Lung (tissue), 12 donors: ENCODE data around the gene SRRM4. TPM values are rescaled to one million over a fixed set of nuclear protein-coding genes. Genes with fewer than 3 reads are reported as not detected.

Experiments used
- ATAC-seq: fragments of 200-7000 bp; cut with Tn5 transposase; one replicate; pipeline ENCODE4 v1.9.1; 2020; ENCODE audit warnings: moderate number of reproducible peaks; ENCODE audit not compliant: insufficient read depth, low FRiP score
- DNase-seq, 3 donors: peaks; one replicate each; pipeline ENCODE4 v3.0.0-alpha.2; 2013 to 2017
- H3K27ac ChIP-seq, 2 donors: one replicate each; pipeline ENCODE4 v1.5.1; 2013; ENCODE audit warnings: mild to moderate bottlenecking in 2 of 2, moderate library complexity in 2 of 2, control low read depth in 1 of 2, inconsistent platforms in 1 of 2, low read depth in 1 of 2, low read length in 1 of 2
- H3K27me3 ChIP-seq, 3 donors: one replicate each; pipeline ENCODE4 v1.5.1; 2013; ENCODE audit warnings: low read length in 2 of 3; ENCODE audit not compliant: control insufficient read depth in 3 of 3, insufficient read depth in 3 of 3
- H3K36me3 ChIP-seq, 4 donors: one replicate each; pipeline ENCODE4 v1.5.1; 2013; ENCODE audit warnings: low read length in 4 of 4, mild to moderate bottlenecking in 1 of 4, moderate library complexity in 1 of 4; ENCODE audit not compliant: control insufficient read depth in 4 of 4, insufficient read depth in 4 of 4
- H3K4me1 ChIP-seq, 5 donors: one replicate each; pipeline ENCODE4 v1.5.1; 2013; ENCODE audit warnings: low read length in 5 of 5, mild to moderate bottlenecking in 2 of 5, moderate library complexity in 1 of 5; ENCODE audit not compliant: control insufficient read depth in 5 of 5, insufficient read depth in 5 of 5
- H3K4me3 ChIP-seq: one replicate; pipeline ENCODE4 v1.5.1; 2013; ENCODE audit warnings: mild to moderate bottlenecking, control low read depth, moderate library complexity
- H3K9ac ChIP-seq, 2 donors: one replicate each; pipeline ENCODE4 v1.5.1; 2013; ENCODE audit warnings: low read length in 2 of 2, control low read depth in 1 of 2; ENCODE audit not compliant: insufficient read depth in 1 of 2
- H3K9me3 ChIP-seq, 4 donors: one replicate each; pipeline ENCODE4 v1.5.1; 2013; ENCODE audit warnings: low read length in 3 of 4, mild to moderate bottlenecking in 1 of 4, moderate library complexity in 1 of 4; ENCODE audit not compliant: control insufficient read depth in 4 of 4, insufficient read depth in 3 of 4
- CTCF ChIP-seq: IDR thresholded peaks from 2 replicates; pipeline ENCODE4 v1.5.1; 2012; ENCODE audit warnings: mild to moderate bottlenecking; ENCODE audit errors: control extremely low read depth, extremely low read depth
- WGBS, 2 donors: extraction: QIAGEN DNeasy Blood & Tissue Kit; methylation state at CpG; one replicate each; pipeline ENCODE4 v1.1.7; 2013; 5-methylcytosine and 5-hydroxymethylcytosine counted together
- polyA plus RNA-seq, 2 donors: library from polyadenylated mRNA; stranded (reverse); fragments of 200-250 nt; gene quantifications; one replicate each; pipeline ENCODE4 v1.2.1, GENCODE V29; 2013
- total RNA-seq, 2 donors: library from RNA; depleted of rRNA in 1 of 2; stranded (reverse); fragments of >200 nt in 1 of 2; gene quantifications; one replicate each; pipeline ENCODE4 v1.2.1, GENCODE V29; 2014 to 2021
- donor health status: control.
- donor health status: control.
- donor health status: Bipolar disorder and iron deficiency.
- donor health status: healthy.
- donor health status: DM: yes; HTN: yes; CAD: no.

Gene SRRM4
- total and polyA plus RNA-seq, 4 donors = 0.01 to 0.20 (median 0.03) TPM

GRCh38 chr12:119113496-119113986, 132.2 kb downstream of the SRRM4 start:
- no peak for DNase-seq
- WGBS, 2 donors = 71 to 81% methylated on average over 9 of the region's 9 CpGs
- no peak overlapping the region for H3K4me3 ChIP-seq
- ATAC-seq = no peak
- no peaks in the 10 kb centered on the region for H3K9me3 ChIP-seq
- TF ChIP-seq CTCF = no peak
- H3K9ac ChIP-seq = no peak overlapping the region
- H3K36me3 ChIP-seq = no peaks in the 10 kb centered on the region
- H3K27ac ChIP-seq = no peak overlapping the region
- peaks cover 0 to 5% (median 0%) of the 10 kb centered on the region in 5 donors for H3K4me1 ChIP-seq
- H3K27me3 ChIP-seq = no peaks in the 10 kb centered on the region

- no peak for ATAC-seq
- Histone ChIP-seq H3K9me3 (no peaks in the 10 kb centered on the region), H3K4me3 (no peak overlapping the region), H3K36me3 (no peaks in the 10 kb centered on the region), H3K9ac (no peak overlapping the region), H3K4me1 (peaks cover 0 to 5% (median 0%) of the 10 kb centered on the region in 5 donors), H3K27ac (no peak overlapping the region), H3K27me3 (no peaks in the 10 kb centered on the region)
- DNase-seq = no peak
- 82 to 92% methylated on average over 3 of the region's 3 CpGs for WGBS, 2 donors
- no peak for TF ChIP-seq CTCF
These were observed 133.0 kb downstream of the SRRM4 start for GRCh38 chr12:119114294-119114693.

GRCh38 chr12:119115296-119115905, 134.1 kb downstream of the SRRM4 start:
- Histone ChIP-seq H3K36me3 (no peaks in the 10 kb centered on the region), H3K27ac (no peak overlapping the region), H3K9me3 (no peaks in the 10 kb centered on the region), H3K27me3 (no peaks in the 10 kb centered on the region), H3K4me3 (no peak overlapping the region), H3K4me1 (peaks cover 0 to 5% (median 0%) of the 10 kb centered on the region in 5 donors), H3K9ac (no peak overlapping the region)
- DNase-seq (peak; percentile 56 to 77 (median 75)), ATAC-seq (peak; percentile 27)
- WGBS, 2 donors = 38 to 41% methylated on average over 2 of the region's 2 CpGs
- peak; percentile 65 for TF ChIP-seq CTCF
